IPS-NIHi7 (cell line): ENCODE measurements around the gene BAHCC1.
A peak's percentile ranks its signal among the peaks of the same experiment; 100 is the strongest.

Experiments
- DNase-seq: peaks from one replicate; pipeline ENCODE4 v3.0.0; 2012; ENCODE audit warnings: mixed read lengths; ENCODE audit errors: extremely low spot score

Gene BAHCC1

GRCh38 chr17:81514489-81514738 lies 119.2 kb downstream of the BAHCC1 start:
- DNase-seq, result no peak

- DNase-seq, result peak; percentile 72
Observed at GRCh38 chr17:81514739-81515529, 119.7 kb downstream of the BAHCC1 start.

GRCh38 chr17:81515530-81516041 lies 120.3 kb downstream of the BAHCC1 start:
- no peak for DNase-seq
